Caco-2 (cell line): ENCODE results near the gene FOXP4. TPM values are rescaled to one million over a fixed set of nuclear protein-coding genes. Genes with fewer than 3 reads are reported as not detected.

ENCODE experiments used
- BruUV-seq: library from RNA; stranded (reverse); fragments of 400-500 nt; replicated peaks from 2 replicates; lab custom pipeline; 2021; lab: Mats Ljungman, UMichigan
- CTCF ChIA-PET: fragments of 300-600 bp; sonication (Branson Sonifier 250); formaldehyde crosslinking; loops from one replicate; lab custom pipeline; 2022; ENCODE audit warnings: antibody characterized with exemption; lab: Charles Lee
- POLR2A ChIA-PET: fragments of 300-600 bp; sonication (Branson Sonifier 250); formaldehyde crosslinking; loops from one replicate; lab custom pipeline; 2022; ENCODE audit warnings: antibody characterized with exemption; lab: Charles Lee
- DNase-seq, 2 experiments: peaks; one replicate each; pipeline versions ENCODE4 v3.0.0 to v3.0.0-alpha.2; 2020 to 2022
- H3K27me3 ChIP-seq: replicated peaks from 2 replicates; pipeline ENCODE4 v1.6.0; 2011; ENCODE audit warnings: low read length; ENCODE audit not compliant: control insufficient read depth, insufficient read depth
- H3K36me3 ChIP-seq: 2 replicates; pipeline ENCODE4 v1.5.1; 2011; ENCODE audit warnings: low read length; ENCODE audit not compliant: control insufficient read depth, insufficient read depth
- H3K4me1 ChIP-seq: fragments of 250-450 bp; sonication (Bioruptor Pico); 2 replicates; pipeline ENCODE4 v1.5.1; 2020; ENCODE audit warnings: mild to moderate bottlenecking
- H3K4me3 ChIP-seq: 2 replicates; pipeline ENCODE4 v1.5.1; 2011; ENCODE audit warnings: low read depth, mild to moderate bottlenecking, control low read depth, low read length
- H3K9me3 ChIP-seq: fragments of 250-450 bp; sonication (Bioruptor Pico); 2 replicates; pipeline ENCODE4 v1.5.1; 2020; ENCODE audit warnings: mild to moderate bottlenecking, moderate library complexity
- H3K27ac Mint-ChIP-seq: one replicate; pipeline ENCODE4 v1.8.0; 2022; ENCODE audit warnings: mixed read lengths; ENCODE audit not compliant: unreplicated experiment
- H3K27me3 Mint-ChIP-seq: one replicate; pipeline ENCODE4 v1.8.0; 2022; ENCODE audit warnings: mixed read lengths; ENCODE audit not compliant: insufficient read depth, unreplicated experiment
- H3K36me3 Mint-ChIP-seq: one replicate; pipeline ENCODE4 v1.8.0; 2022; ENCODE audit warnings: mild to moderate bottlenecking, mixed read lengths; ENCODE audit not compliant: insufficient read depth, unreplicated experiment
- H3K4me1 Mint-ChIP-seq: one replicate; pipeline ENCODE4 v1.8.0; 2022; ENCODE audit warnings: low read depth, mixed read lengths; ENCODE audit not compliant: unreplicated experiment
- H3K4me3 Mint-ChIP-seq: one replicate; pipeline ENCODE4 v1.8.0; 2022; ENCODE audit warnings: mild to moderate bottlenecking, moderate library complexity, mixed read lengths; ENCODE audit not compliant: unreplicated experiment
- H3K9me3 Mint-ChIP-seq: one replicate; pipeline ENCODE4 v1.8.0; 2022; ENCODE audit warnings: mixed read lengths; ENCODE audit not compliant: unreplicated experiment
- CTCF ChIP-seq, 2 experiments: fragments of 200-600 bp in 1 of 2; IDR thresholded peaks; 1 replicate in 1 of 2; 2 replicates in 1 of 2; pipeline versions ENCODE4 v1.5.1 to v1.8.0; 2011 to 2022; ENCODE audit warnings: antibody characterized with exemption in 1 of 2, control low read depth in 1 of 2, inconsistent platforms in 1 of 2, low read depth in 1 of 2, low read length in 1 of 2, mild to moderate bottlenecking in 1 of 2, moderate library complexity in 1 of 2; ENCODE audit not compliant: insufficient read depth in 1 of 2, severe bottlenecking in 1 of 2, unreplicated experiment in 1 of 2
- intact Hi-C: fragments of 100-400 bp; cut with micrococcal nuclease; formaldehyde crosslinking; loops from one replicate; pipeline ENCODE4 v1.10.0; 2022; ENCODE audit not compliant: unreplicated experiment
- total RNA-seq: library from RNA; stranded (reverse); gene quantifications from 2 replicates; pipeline ENCODE4 v1.2.3, GENCODE V29; 2022

The FOXP4 gene
- total RNA-seq, 1 experiment from 2014 or later: 117 TPM

- no TSS peak for BruUV-seq
- Mint-ChIP-seq H3K27me3 (no peaks in the 10 kb centered on the region), H3K4me1 (no peaks in the 10 kb centered on the region), H3K27ac (no peak overlapping the region), H3K9me3 (no peaks in the 10 kb centered on the region), H3K36me3 (no peaks in the 10 kb centered on the region), H3K4me3 (peak overlapping the region; percentile 37)
- ChIA-PET CTCF (interaction anchor here (0.6 kb wide), 1 partner anchor 44 kb away, joined by 3 read pairs; no protein-coding TSS in a partner anchor), POLR2A (no interaction called here)
- intact Hi-C loops: no loop called here
- H3K4me1 ChIP-seq: no peaks in the 10 kb centered on the region
- no peaks in the 10 kb centered on the region for H3K9me3 ChIP-seq
- no peaks in the 10 kb centered on the region for H3K27me3 ChIP-seq
- TF ChIP-seq CTCF (IDR thresholded peaks at IDR 0.05; ENCODE audit: insufficient read depth in 1 of 2, low read depth in 1 of 2, low read length in 1 of 2, severe bottlenecking in 1 of 2, unreplicated experiment in 1 of 2): no peak
- no peaks in the 10 kb centered on the region for H3K36me3 ChIP-seq
- no peak overlapping the region for H3K4me3 ChIP-seq
- no peak for DNase-seq
Measured at GRCh38 chr6:41637194-41638001, 91.2 kb downstream of the FOXP4 start.

GRCh38 chr6:41638002-41638934 is 92.1 kb downstream of the FOXP4 start, which contains the start of gene MDFI:
Gene MDFI, plus strand, starts transcription at chr6:41638468. Its CDS starts 282 bp downstream, at chr6:41638750.
- Mint-ChIP-seq H3K4me1 (no peaks in the 10 kb centered on the region), H3K9me3 (no peaks in the 10 kb centered on the region), H3K27me3 (no peaks in the 10 kb centered on the region), H3K4me3 (peak within 1 kb of the TSS; percentile 37), H3K36me3 (no peaks in the 10 kb centered on the region), H3K27ac (no peak within 1 kb of the TSS)
- BruUV-seq: no TSS peak
- H3K4me3 ChIP-seq: no peak within 1 kb of the TSS
- no peak for DNase-seq
- intact Hi-C loops: no loop called here
- ChIA-PET POLR2A (no interaction called here), CTCF (no interaction called here)
- H3K9me3 ChIP-seq: no peaks in the 10 kb centered on the region
- no peaks in the 10 kb centered on the region for H3K36me3 ChIP-seq
- no peak for TF ChIP-seq CTCF (IDR thresholded peaks at IDR 0.05; ENCODE audit: insufficient read depth in 1 of 2, low read depth in 1 of 2, low read length in 1 of 2, severe bottlenecking in 1 of 2, unreplicated experiment in 1 of 2)
- H3K4me1 ChIP-seq: no peaks in the 10 kb centered on the region
- no peaks in the 10 kb centered on the region for H3K27me3 ChIP-seq
